ENCODE data around the gene PDK2.

Gene PDK2

GRCh38 chr17:50100921-50101345 is 5.8 kb downstream of the PDK2 start:
- DNase-seq (ENCODE audit: low read depth) = no peak

- no peak for DNase-seq (ENCODE audit: low read depth)
These were observed 6.4 kb downstream of the PDK2 start for GRCh38 chr17:50101346-50102163.

DNA sequence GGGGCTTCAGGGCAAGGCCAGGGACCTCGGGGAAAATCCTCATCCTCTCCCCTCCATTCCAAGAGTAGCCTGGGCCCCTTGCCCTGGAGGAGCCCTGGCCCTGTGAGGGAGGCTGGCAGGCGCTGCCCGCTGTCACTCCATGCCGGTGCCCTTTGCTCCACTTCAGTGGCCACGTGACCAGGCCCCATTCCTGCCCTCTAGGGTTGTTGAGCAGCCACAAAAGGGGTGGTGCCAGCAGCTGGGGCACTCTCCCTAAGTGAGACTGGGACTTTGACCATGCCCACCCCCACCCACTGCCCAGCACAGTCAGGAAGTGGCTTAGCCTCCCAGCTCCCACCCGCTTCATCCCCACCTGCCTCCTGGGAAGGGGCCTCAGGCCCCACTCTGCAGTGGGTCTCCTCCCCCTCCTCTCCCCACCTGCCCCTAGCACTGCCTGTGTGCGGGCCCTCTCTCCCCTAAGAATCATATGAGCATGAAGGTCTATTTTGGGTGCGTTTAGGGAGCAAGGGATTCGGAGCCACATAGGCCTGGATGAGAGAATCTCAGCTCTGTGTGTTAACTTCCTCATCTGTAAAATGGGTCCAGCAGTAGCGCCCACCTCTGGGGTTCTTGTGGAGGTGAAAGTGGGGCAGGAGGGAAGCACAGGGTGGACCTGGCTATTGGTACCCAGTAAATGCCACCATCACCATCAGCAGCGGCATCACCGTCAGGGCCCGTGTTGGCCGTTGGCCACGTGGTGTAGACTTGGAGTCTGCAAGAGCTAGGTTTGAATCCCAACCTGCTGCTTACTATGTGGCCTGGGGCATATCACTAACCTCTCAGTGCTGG is 7.2 kb downstream of the PDK2 start:
- DNase-seq (ENCODE audit: low read depth) = no peak

DNA sequence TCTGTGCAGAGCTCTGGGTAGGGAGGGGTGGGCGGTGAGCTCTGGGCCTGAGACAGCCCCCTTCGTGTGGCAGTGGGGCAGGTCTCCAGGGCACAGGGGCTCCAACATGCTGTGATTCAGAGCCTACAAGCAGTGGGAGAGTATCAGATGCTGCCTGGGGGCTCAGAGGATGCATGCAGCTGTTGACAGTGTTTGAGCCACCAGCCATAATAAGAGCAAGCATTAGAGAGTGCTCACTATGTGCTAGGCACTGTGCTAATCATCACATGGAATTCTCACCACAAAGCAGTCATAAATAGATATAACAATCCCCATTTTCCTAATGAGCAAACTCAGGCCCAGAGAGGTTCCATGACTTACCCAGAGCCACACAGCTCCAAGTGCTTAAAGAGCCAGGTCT is 8.1 kb downstream of the PDK2 start:
- DNase-seq (ENCODE audit: low read depth) = no peak

GRCh38 chr17:50103941-50104340 is 8.8 kb downstream of the PDK2 start:
- no peak for DNase-seq (ENCODE audit: low read depth)

- no peak for DNase-seq (ENCODE audit: low read depth)
These were observed 10.7 kb downstream of the PDK2 start for GRCh38 chr17:50105811-50106210.

- DNase-seq (ENCODE audit: low read depth) = no peak
These were observed 11.4 kb downstream of the PDK2 start for GRCh38 chr17:50106393-50107131.

- DNase-seq (ENCODE audit: low read depth) = no peak
These were observed 12.8 kb downstream of the PDK2 start for GRCh38 chr17:50107790-50108414.

- no peak for DNase-seq (ENCODE audit: low read depth)
These were observed 13.4 kb downstream of the PDK2 start for GRCh38 chr17:50108556-50108955.

DNA sequence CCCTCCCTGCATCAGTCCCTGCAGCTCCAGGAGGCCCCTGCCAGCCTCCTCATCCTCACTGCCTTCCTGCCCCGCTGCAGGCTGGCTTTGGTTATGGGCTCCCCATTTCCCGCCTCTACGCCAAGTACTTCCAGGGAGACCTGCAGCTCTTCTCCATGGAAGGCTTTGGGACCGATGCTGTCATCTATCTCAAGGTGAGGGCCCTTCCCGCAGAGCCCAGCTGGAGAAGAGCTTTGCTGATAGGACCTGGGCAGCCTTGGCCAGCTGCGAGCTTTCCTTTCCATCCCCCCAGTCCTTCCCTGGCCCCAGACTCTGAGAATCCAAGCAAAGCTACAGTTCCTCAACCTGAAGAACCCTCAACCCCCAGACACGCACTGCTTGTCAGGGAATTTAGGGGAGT is 14.1 kb downstream of the PDK2 start:
- DNase-seq (ENCODE audit: low read depth) = no peak

- DNase-seq (ENCODE audit: low read depth) = no peak
These were observed 14.6 kb downstream of the PDK2 start for GRCh38 chr17:50109785-50110184.

- no peak for DNase-seq (ENCODE audit: low read depth)
These were observed 15.6 kb downstream of the PDK2 start for GRCh38 chr17:50110591-50111349.

DNA sequence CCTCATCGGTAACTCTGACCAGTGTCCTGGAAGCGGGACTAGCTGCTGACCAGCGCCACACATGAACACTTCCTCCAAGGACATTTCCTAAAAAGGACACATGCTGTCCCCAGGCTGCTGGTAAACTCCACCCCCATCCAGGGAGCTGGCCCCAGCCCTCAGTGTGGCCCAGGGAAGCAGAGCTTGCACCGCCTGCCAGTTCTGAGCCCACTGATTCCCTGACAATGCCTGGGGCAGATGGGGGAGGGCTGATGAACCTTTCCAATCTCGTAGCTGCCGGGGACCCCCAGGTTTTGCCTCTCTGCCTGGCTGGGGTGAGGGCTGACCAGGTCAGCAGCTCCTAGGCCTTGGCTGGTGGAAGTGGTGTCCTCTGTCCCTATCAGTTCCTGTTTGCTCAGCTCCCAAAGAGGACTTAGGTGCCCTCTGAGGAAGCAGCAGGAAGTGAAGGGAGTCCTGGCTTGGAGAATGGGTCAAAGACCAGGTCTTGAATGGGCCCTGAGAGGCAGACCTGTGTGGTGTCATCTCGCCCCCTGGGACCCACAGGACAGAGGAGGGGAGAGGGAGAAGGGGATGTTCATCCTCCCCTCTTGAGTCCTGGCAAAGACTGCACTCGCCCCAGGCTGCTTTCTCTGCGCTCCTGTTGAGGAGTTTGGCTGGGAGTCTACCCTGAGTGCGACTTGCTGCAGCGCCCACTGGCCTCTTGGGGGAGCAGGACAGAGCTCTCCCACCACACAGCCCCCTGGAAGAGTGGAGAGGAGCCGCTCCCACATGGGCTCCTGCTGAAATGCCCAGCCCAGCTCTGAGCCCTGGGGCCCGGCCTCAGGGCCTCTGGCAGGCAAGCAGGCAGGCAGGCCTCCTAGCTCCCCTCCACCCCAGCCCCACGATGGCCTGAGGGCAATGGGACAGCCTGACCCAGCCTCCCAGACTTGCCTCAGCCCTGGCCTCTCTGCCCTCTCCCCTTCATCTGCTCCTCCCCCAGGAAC is 16.8 kb downstream of the PDK2 start:
- DNase-seq (ENCODE audit: low read depth) = no peak

GRCh38 chr17:50112694-50113093 is 17.5 kb downstream of the PDK2 start:
- DNase-seq (ENCODE audit: low read depth) = no peak

DNA sequence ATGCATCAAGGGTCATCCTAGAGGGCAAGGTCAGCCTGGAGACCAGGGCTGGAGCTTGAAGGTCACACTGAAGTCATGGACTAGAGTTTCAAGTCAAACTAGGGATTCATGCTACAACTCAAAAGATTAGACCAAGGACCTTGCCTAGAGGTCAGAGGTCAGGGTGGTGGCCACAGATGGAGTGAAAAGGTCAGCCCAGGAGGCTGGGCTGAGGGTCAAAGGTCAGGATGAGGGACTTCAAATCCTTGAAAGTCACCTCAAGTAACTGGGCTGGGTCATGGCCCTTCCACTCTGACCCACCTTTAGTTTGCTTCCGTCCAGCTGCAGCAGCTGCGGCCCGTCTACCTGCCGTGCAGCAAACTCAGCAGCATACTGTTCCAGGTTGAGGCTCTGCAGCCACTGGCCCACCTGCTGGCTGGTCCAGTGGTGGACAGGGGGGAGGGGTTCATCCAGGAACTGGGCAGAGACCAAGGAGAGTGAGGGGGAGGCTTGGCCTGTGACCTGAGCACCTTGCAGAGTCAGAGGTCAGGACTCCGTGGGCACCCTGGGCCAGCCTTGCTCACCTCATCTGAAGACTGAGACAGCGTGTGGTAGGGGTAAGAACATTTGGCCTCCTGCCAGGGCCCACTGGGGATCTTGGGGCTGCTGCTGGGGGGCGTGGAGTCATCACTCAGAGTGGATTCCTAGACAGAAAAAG is 18.6 kb downstream of the PDK2 start:
- no peak for DNase-seq (ENCODE audit: low read depth)

DNA sequence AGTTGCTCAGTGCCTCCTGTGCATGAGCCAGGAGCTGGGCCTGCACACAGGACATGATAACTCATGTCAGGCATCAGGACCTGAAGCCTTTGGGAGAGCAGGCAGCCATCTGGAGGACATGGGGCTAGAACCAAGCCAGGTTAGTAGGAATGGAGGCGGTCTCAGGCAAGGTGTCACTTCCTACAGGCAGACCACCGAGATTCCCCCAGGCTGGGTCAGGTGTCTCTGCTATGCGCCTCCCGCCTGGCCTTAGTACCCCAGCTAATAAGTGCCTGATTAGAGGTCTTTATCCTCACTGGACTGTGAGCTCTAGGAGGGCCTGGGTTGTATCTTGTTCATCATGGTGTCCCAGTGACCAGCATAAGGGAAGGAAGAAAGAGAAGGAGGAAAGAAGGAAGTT is 19.2 kb downstream of the PDK2 start:
- DNase-seq (ENCODE audit: low read depth) = no peak

GRCh38 chr17:50114849-50115357 is 19.8 kb downstream of the PDK2 start:
- DNase-seq (ENCODE audit: low read depth) = no peak

DNA sequence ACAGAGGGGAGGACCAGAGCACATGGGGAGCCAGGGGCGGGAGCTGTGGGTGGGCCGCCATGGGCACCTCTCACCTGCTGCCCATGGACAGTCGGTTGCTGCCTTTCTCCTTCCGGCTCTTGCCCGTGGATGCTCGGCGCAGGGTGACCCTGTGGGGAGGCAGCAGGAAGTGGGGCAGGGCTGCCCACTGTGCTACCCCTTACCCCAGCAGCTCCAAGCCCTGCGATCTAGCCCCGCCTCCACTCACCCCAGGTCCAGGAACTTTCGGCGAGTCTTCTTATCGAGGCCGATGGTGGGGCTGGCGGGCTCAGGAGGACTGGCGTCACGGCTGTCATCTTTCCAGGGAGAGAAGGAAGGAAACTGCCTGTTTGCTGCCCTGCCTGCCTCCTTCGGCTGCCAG is 20.6 kb downstream of the PDK2 start:
- no peak for DNase-seq (ENCODE audit: low read depth)

Data from stimulated activated CD4-positive, alpha-beta T cell treated with anti-CD3 and anti-CD28 coated beads, Interleukin-2, amount 100 ng/mL, for 4 hours (primary cell).